Neural cell (in vitro differentiated cells): ENCODE data around the gene HPF1. TPM values are rescaled to one million over a fixed set of nuclear protein-coding genes. Genes with fewer than 3 reads are reported as not detected.
A peak's percentile ranks its signal among the peaks of the same experiment; 100 is the strongest.
"Not testable (repeated sequence)": the region's sequence is repeated elsewhere in the genome, so short reads cannot be mapped to it uniquely, and the experiment has no call there.

Experiments used
- H2AFZ ChIP-seq: fragments of 200-600, 300-800 bp; sonication (generic), shearing (Covaris generic); 2 replicates; pipeline ENCODE4 v1.6.0; 2014; ENCODE audit warnings: low read depth, mild to moderate bottlenecking, antibody characterized with exemption, low read length, moderate library complexity
- H3F3A ChIP-seq: fragments of 200-600 bp; shearing (Covaris generic); 2 replicates; pipeline ENCODE4 v1.6.1; 2016; ENCODE audit warnings: mild to moderate bottlenecking, moderate library complexity, mixed read lengths, antibody characterized with exemption, low read length; ENCODE audit not compliant: insufficient read depth, poor library complexity, severe bottlenecking
- H3K27ac ChIP-seq: fragments of 200-600, 300-800 bp; sonication (generic), shearing (Covaris generic); 2 replicates; pipeline ENCODE4 v1.5.1; 2014; ENCODE audit warnings: mild to moderate bottlenecking, low read length, moderate library complexity
- H3K27me3 ChIP-seq: fragments of 300-800, 200-600 bp; sonication (generic), shearing (Covaris generic); 2 replicates; pipeline ENCODE4 v1.6.0; 2014; ENCODE audit warnings: mild to moderate bottlenecking, low read depth, low read length, moderate library complexity; ENCODE audit not compliant: insufficient read depth
- H3K36me3 ChIP-seq: fragments of 300-800, 200-600 bp; sonication (generic), shearing (Covaris generic); 2 replicates; pipeline ENCODE4 v1.5.1; 2014; ENCODE audit warnings: mild to moderate bottlenecking, antibody characterized with exemption, low read length, moderate library complexity; ENCODE audit not compliant: insufficient read depth
- H3K4me2 ChIP-seq: fragments of 300-800, 200-600 bp; sonication (generic), shearing (Covaris generic); 2 replicates; pipeline ENCODE4 v1.6.0; 2014; ENCODE audit warnings: mild to moderate bottlenecking, low read length
- H3K4me3 ChIP-seq: fragments of 300-800, 200-600 bp; sonication (generic), shearing (Covaris generic); 2 replicates; pipeline ENCODE4 v1.5.1; 2014; ENCODE audit warnings: mild to moderate bottlenecking, low read length, moderate library complexity
- H3K79me2 ChIP-seq: fragments of 200-600 bp; shearing (Covaris generic); replicated peaks from 2 replicates; pipeline ENCODE4 v1.6.0; 2014; ENCODE audit warnings: mild to moderate bottlenecking, low read length, moderate library complexity; ENCODE audit not compliant: insufficient read depth
- H3K9ac ChIP-seq: fragments of 300-800, 200-600 bp; sonication (generic), shearing (Covaris generic); 2 replicates; pipeline ENCODE4 v1.6.1; 2016; ENCODE audit warnings: mild to moderate bottlenecking, low read length, mixed read lengths
- H3K9me2 ChIP-seq: fragments of 200-600 bp; shearing (Covaris generic); 2 replicates; pipeline ENCODE4 v1.6.1; 2016; ENCODE audit warnings: mild to moderate bottlenecking, low read length, mixed read lengths; ENCODE audit not compliant: insufficient read depth
- H3K9me3 ChIP-seq: fragments of 200-600, 300-800 bp; sonication (generic), shearing (Covaris generic); 2 replicates; pipeline ENCODE4 v1.6.1; 2016; ENCODE audit warnings: mild to moderate bottlenecking, mixed run types, low read length, moderate library complexity, mixed read lengths
- H4K20me1 ChIP-seq: fragments of 200-600 bp; shearing (Covaris generic); 2 replicates; pipeline ENCODE4 v1.6.1; 2016; ENCODE audit warnings: mild to moderate bottlenecking, mixed run types; ENCODE audit not compliant: insufficient read depth
- EP300 ChIP-seq: fragments of 450-650 bp; conservative IDR thresholded peaks from 2 replicates; pipeline ENCODE4 v1.6.1; 2014; ENCODE audit warnings: antibody characterized with exemption, mild to moderate bottlenecking, moderate library complexity; ENCODE audit not compliant: poor library complexity, severe bottlenecking
- EZH2 ChIP-seq: fragments of 200-600, 300-800 bp; shearing (Covaris generic), sonication (generic); IDR thresholded peaks from 2 replicates; pipeline ENCODE4 v1.6.1; 2014; ENCODE audit warnings: antibody characterized with exemption, low read length, borderline replicate concordance, mild to moderate bottlenecking; ENCODE audit not compliant: insufficient read depth, poor library complexity, severe bottlenecking
- MXI1 ChIP-seq: fragments of 450-650 bp; conservative IDR thresholded peaks from 2 replicates; pipeline ENCODE4 v1.6.1; 2014; ENCODE audit warnings: antibody characterized with exemption, mild to moderate bottlenecking; ENCODE audit not compliant: poor library complexity, severe bottlenecking
- POLR2AphosphoS5 ChIP-seq: IDR thresholded peaks from 2 replicates; pipeline ENCODE4 v1.6.1; 2012
- RAD21 ChIP-seq: fragments of 450-650 bp; conservative IDR thresholded peaks from 2 replicates; pipeline ENCODE4 v1.6.1; 2014; ENCODE audit warnings: antibody characterized with exemption, mild to moderate bottlenecking, moderate library complexity
- REST ChIP-seq: IDR thresholded peaks from 2 replicates; pipeline ENCODE4 v1.6.1; 2012; ENCODE audit warnings: borderline replicate concordance
- SMC3 ChIP-seq: fragments of 450-650 bp; conservative IDR thresholded peaks from 2 replicates; pipeline ENCODE4 v1.6.1; 2014; ENCODE audit warnings: antibody characterized with exemption, mild to moderate bottlenecking, moderate library complexity; ENCODE audit not compliant: poor library complexity
- TAF1 ChIP-seq: IDR thresholded peaks from 2 replicates; pipeline ENCODE4 v1.6.1; 2012; ENCODE audit warnings: low read depth
- polyA minus RNA-seq: library from RNA; depleted of rRNA, polyadenylated mRNA; stranded (reverse); fragments of >200 nt; gene quantifications from 2 replicates; pipeline ENCODE4 v1.2.3, GENCODE V29; 2014
- polyA plus RNA-seq: library from polyadenylated mRNA; depleted of rRNA; stranded (reverse); fragments of >200 nt; gene quantifications from 2 replicates; pipeline ENCODE4 v1.2.3, GENCODE V29; 2014
- TF ChIP-seq, protein P1 (sequence below): fragments of 450-650 bp; IDR thresholded peaks from 2 replicates; pipeline ENCODE4 v1.5.1; 2014; ENCODE audit warnings: antibody characterized with exemption, mild to moderate bottlenecking, moderate library complexity; ENCODE audit not compliant: poor library complexity, severe bottlenecking

HPF1 gene
- 110 and 143 TPM in 2 replicates for polyA plus RNA-seq
- 49.4 and 51.6 TPM in 2 replicates for polyA minus RNA-seq

- peak within 1 kb of the TSS; percentile 60 for H3K27ac ChIP-seq
- no peak for TF ChIP-seq EP300
- TF ChIP-seq EZH2, result no peak
- TF ChIP-seq REST, result peak; percentile 47
- TF ChIP-seq SMC3, result no peak
- TF ChIP-seq POLR2AphosphoS5, result peak; percentile 49
- peak; percentile 59 for TF ChIP-seq MXI1
- TF ChIP-seq, protein P1, sequence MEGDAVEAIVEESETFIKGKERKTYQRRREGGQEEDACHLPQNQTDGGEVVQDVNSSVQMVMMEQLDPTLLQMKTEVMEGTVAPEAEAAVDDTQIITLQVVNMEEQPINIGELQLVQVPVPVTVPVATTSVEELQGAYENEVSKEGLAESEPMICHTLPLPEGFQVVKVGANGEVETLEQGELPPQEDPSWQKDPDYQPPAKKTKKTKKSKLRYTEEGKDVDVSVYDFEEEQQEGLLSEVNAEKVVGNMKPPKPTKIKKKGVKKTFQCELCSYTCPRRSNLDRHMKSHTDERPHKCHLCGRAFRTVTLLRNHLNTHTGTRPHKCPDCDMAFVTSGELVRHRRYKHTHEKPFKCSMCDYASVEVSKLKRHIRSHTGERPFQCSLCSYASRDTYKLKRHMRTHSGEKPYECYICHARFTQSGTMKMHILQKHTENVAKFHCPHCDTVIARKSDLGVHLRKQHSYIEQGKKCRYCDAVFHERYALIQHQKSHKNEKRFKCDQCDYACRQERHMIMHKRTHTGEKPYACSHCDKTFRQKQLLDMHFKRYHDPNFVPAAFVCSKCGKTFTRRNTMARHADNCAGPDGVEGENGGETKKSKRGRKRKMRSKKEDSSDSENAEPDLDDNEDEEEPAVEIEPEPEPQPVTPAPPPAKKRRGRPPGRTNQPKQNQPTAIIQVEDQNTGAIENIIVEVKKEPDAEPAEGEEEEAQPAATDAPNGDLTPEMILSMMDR, result peak; percentile 25
- TF ChIP-seq RAD21, result peak; percentile 24
- TF ChIP-seq TAF1, result no peak
Observed at GRCh38 chr4:169757575-169758184, at the start of gene HPF1. Gene HPF1, minus strand, starts transcription at chr4:169757944. Its CDS starts 67 bp downstream, at chr4:169757877.

GRCh38 chr4:169806770-169807169 is 49.0 kb upstream of the HPF1 start:
- not testable (repeated sequence) for H3K4me3 ChIP-seq, H3K4me2 ChIP-seq, H3F3A ChIP-seq, H3K27me3 ChIP-seq, H3K27ac ChIP-seq, H4K20me1 ChIP-seq, H3K36me3 ChIP-seq, H3K9me2 ChIP-seq, H3K9me3 ChIP-seq, H2AFZ ChIP-seq, H3K9ac ChIP-seq, H3K79me2 ChIP-seq

More at GRCh38 chr4:169757575-169758184, at the start of gene HPF1:
- H3K9ac ChIP-seq, result peak within 1 kb of the TSS; percentile 77
- H3K79me2 ChIP-seq, result peaks cover 15% of the 10 kb centered on the region
- peak within 1 kb of the TSS; percentile 94 for H3K4me2 ChIP-seq
- H3K9me2 ChIP-seq, result no peaks in the 10 kb centered on the region
- H3K27me3 ChIP-seq, result no peaks in the 10 kb centered on the region
- H3K4me3 ChIP-seq, result peak within 1 kb of the TSS; percentile 96
- H4K20me1 ChIP-seq, result no peaks in the 10 kb centered on the region
- no peaks in the 10 kb centered on the region for H3K9me3 ChIP-seq
- H3F3A ChIP-seq, result no peaks in the 10 kb centered on the region
- H2AFZ ChIP-seq, result peak within 1 kb of the TSS; percentile 61
- no peaks in the 10 kb centered on the region for H3K36me3 ChIP-seq
